Kidney (tissue), 11 donors: Measurements from ENCODE around the gene CRYBB2. TPM values are rescaled to one million over a fixed set of nuclear protein-coding genes. Genes with fewer than 3 reads are reported as not detected.
"Not testable (repeated sequence)": the region's sequence is repeated elsewhere in the genome, so short reads cannot be mapped to it uniquely, and the experiment has no call there.

ENCODE experiments used
- DNase-seq, 5 donors: peaks; one replicate each; pipeline ENCODE4 v3.0.0-alpha.2; 2013 to 2020
- FAIRE-seq: peaks from 2 replicates; lab custom pipeline; 2012; peaks lifted over from hg19 to GRCh38; lab: Jason Lieb, UNC
- H3K27ac ChIP-seq, 2 donors: one replicate each; pipeline ENCODE4 v1.7.0; 2013; ENCODE audit warnings: low read depth in 2 of 2, low read length in 2 of 2, inconsistent platforms in 1 of 2
- H3K27me3 ChIP-seq: one replicate; pipeline ENCODE4 v1.7.1; 2013; ENCODE audit warnings: low read length, inconsistent platforms; ENCODE audit not compliant: control insufficient read depth, insufficient read depth
- H3K36me3 ChIP-seq, 3 donors: one replicate each; pipeline versions ENCODE4 v1.7.0 to v1.7.1; 2013; ENCODE audit warnings: low read length in 3 of 3, control low read depth in 1 of 3, inconsistent platforms in 1 of 3; ENCODE audit not compliant: insufficient read depth in 3 of 3, control insufficient read depth in 2 of 3
- H3K4me1 ChIP-seq, 3 donors: one replicate each; pipeline versions ENCODE4 v1.7.0 to v1.7.1; 2013; ENCODE audit warnings: low read length in 3 of 3, inconsistent platforms in 1 of 3, low read depth in 1 of 3; ENCODE audit not compliant: control insufficient read depth in 2 of 3, insufficient read depth in 2 of 3
- H3K4me3 ChIP-seq, 3 donors: one replicate each; pipeline versions ENCODE4 v1.7.0 to v1.8.1; 2013; ENCODE audit warnings: low read length in 3 of 3, control low read depth in 1 of 3, inconsistent platforms in 1 of 3
- H3K9ac ChIP-seq, 3 donors: one replicate each; pipeline versions ENCODE4 v1.7.0 to v1.7.1; 2013; ENCODE audit warnings: low read length in 3 of 3, control low read depth in 1 of 3, inconsistent platforms in 1 of 3
- H3K9me3 ChIP-seq, 3 donors: one replicate each; pipeline versions ENCODE4 v1.7.0 to v1.7.1; 2013; ENCODE audit warnings: low read length in 3 of 3, control low read depth in 1 of 3, inconsistent platforms in 1 of 3; ENCODE audit not compliant: control insufficient read depth in 2 of 3, insufficient read depth in 1 of 3
- intact Hi-C: fragments of 100-400 bp; cut with DNase I; formaldehyde crosslinking; loops from one replicate; pipeline ENCODE4 v1.11.1; 2022
- polyA plus RNA-seq: library from polyadenylated mRNA; stranded (reverse); fragments of 350-450 nt; fragmentation: Illumina TruSeq; extraction: RNeasy Lipid Tissue Mini Kit (QIAGEN cat#74804); gene quantifications from one replicate; pipeline ENCODE4 v1.2.3, GENCODE V29; 2014; ENCODE audit warnings: low read depth, low replicate concordance; ENCODE audit not compliant: insufficient read depth
- total RNA-seq: library from RNA; stranded (reverse); fragmentation: NEBNext Ultra II Directional; extraction: Animal tissue kit (Norgen Biotek cat#: 25700); gene quantifications from one replicate; pipeline ENCODE4 v1.2.1, GENCODE V29; 2021
- donor health status: control.
- donor health status: control.
- donor health status: DM: yes; HTN: yes; CAD: no.
- donor health status: Normal renal cell carcinoma (clear cell type).

CRYBB2 gene
- total and polyA plus RNA-seq, 2 donors from 2014 or later, result 0.67 TPM; not detected in 1

DNA sequence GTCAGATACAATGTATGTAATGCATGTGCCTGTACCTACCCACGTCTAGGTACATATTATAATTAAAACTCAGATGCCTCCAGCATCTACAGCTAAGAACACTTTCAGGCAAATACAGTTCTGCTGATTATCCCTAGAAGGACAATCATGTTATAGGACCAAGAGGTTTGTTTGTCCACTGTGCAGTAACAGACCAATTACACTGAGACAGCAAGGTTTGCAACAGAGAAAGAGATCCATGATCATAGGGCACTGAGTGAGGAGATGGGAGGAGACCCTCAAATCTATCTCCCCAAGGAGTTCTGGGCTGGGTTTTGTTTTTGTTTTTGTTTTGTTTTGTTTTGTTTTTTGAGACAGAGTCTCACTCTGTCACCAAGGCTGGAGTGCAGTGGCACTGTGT is 49.5 kb downstream of the CRYBB2 start:
- peaks cover 0 to 12% (median 10%) of the 10 kb centered on the region in 3 donors for H3K9me3 ChIP-seq
- intact Hi-C loops, H3K9ac ChIP-seq, DNase-seq, H3K4me3 ChIP-seq, H3K27me3 ChIP-seq, H3K4me1 ChIP-seq, FAIRE-seq, H3K36me3 ChIP-seq, H3K27ac ChIP-seq: not testable (repeated sequence)

DNA sequence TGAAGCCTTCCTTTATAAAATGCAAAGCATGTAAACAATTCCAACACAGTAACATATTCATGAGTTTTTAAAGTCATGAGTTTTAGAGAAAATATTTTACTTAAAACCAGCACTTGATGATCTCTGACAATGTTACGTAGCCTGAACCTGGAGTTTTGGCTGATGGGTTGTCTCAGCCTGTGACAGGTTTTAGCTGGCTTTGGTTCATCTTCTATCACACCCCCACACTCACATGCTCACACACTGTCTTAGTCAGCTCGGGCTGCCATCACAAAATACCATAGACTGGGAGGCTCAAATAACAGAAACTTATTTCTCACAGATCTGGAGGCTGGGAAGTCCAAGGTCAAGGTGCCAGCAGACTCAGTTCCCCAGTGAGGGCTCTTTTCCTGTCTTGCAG is 50.6 kb downstream of the CRYBB2 start:
- DNase-seq, H3K9ac ChIP-seq, FAIRE-seq, H3K27ac ChIP-seq, H3K36me3 ChIP-seq, intact Hi-C loops, H3K27me3 ChIP-seq, H3K4me3 ChIP-seq, H3K4me1 ChIP-seq: not testable (repeated sequence)
- peaks cover 0 to 12% (median 10%) of the 10 kb centered on the region in 3 donors for H3K9me3 ChIP-seq

DNA sequence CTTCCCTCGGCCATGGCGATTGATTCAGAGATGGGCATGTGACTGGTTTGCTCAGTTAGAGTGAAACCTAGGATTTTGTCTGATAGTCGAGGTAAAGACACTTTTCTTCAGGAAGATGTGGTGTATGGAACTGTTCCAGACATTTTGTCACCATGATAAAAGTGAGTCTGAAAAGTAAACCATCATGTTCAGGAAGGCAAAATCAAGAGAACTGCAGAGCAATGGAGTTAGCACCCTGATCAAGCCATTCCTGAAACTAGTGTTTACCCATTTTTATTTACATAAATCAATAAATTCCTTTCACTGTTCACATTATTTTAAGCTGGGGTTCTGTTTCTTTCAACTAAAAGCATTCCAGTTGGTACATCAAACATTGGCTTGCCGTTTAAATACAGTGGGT is 53.8 kb downstream of the CRYBB2 start:
- intact Hi-C loops, H3K27me3 ChIP-seq, H3K27ac ChIP-seq, H3K4me1 ChIP-seq, DNase-seq, H3K9ac ChIP-seq, H3K9me3 ChIP-seq, H3K36me3 ChIP-seq, H3K4me3 ChIP-seq, FAIRE-seq: not testable (repeated sequence)

DNA sequence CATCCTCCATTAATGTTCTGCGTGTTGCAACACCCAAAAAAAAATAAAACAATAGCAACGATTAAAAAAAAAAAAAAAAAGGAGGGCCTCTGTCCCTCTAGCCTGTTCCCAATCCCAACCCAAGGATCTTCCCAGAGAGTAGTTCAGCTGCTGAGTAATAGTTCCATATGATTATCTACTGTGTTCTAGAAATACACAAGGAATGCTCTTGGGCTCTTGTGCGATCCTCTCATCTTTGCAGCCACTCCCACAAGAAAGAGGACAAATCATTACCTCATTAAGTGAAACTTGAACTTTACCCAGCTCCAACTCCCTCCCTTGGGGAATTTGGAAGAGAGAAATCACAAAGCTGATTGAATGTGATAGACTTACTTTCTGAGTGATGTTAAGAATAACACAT is 54.5 kb downstream of the CRYBB2 start:
- FAIRE-seq, H3K4me3 ChIP-seq, H3K9ac ChIP-seq, H3K4me1 ChIP-seq, H3K27me3 ChIP-seq, H3K27ac ChIP-seq, intact Hi-C loops, H3K36me3 ChIP-seq, DNase-seq, H3K9me3 ChIP-seq: not testable (repeated sequence)

DNA sequence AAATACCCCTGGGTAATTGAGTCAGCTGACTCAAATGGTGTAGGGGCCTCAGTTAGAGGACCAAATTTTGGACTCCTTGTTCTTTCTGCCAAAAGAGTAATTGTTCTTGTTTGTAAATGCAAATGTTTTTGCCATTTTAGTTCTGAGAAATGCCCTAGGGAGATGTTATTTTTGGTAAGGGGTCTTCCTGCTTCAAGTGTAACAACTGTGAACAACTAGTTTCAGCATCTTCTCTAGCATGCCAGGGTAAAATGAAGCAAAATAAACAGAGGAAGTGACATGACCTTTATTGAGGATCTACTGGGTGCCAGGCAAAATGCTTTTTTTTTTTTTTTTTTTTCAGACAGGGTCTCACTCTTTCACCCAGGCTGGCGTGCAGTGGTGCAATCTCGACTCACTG is 60.7 kb downstream of the CRYBB2 start:
- peaks cover 29% of the 10 kb centered on the region for H3K27me3 ChIP-seq
- FAIRE-seq, intact Hi-C loops: not testable (repeated sequence)

More for the DNA sequence above, 60.7 kb downstream of the CRYBB2 start:
- not testable (repeated sequence) for DNase-seq, H3K9ac ChIP-seq, H3K4me3 ChIP-seq, H3K4me1 ChIP-seq, H3K9me3 ChIP-seq, H3K36me3 ChIP-seq, H3K27ac ChIP-seq

Other genes with a start within 250 kb of the CRYBB2 start
- gene CRYBB3, start 19.8 kb upstream of the CRYBB2 start, total RNA-seq, result not detected
- 5.3 TPM for gene CRYBB3, start 19.8 kb upstream of the CRYBB2 start, polyA plus RNA-seq